GM12865 (cell line): ENCODE measurements around the gene OPCML.

Experiments
- DNase-seq: peaks from one replicate; pipeline ENCODE4 v3.0.0; 2010; ENCODE audit warnings: low read depth
- H3K4me3 ChIP-seq: 2 replicates; pipeline ENCODE4 v1.5.1; 2011; ENCODE audit warnings: mild to moderate bottlenecking, low read depth, low read length, control low read depth
- TF ChIP-seq, protein P1 (sequence below): IDR thresholded peaks from 2 replicates; pipeline ENCODE4 v1.5.1; 2011; ENCODE audit warnings: low read length, control low read depth, low read depth, inconsistent platforms; ENCODE audit not compliant: insufficient read depth; ENCODE audit errors: missing control alignments

The OPCML gene

DNA sequence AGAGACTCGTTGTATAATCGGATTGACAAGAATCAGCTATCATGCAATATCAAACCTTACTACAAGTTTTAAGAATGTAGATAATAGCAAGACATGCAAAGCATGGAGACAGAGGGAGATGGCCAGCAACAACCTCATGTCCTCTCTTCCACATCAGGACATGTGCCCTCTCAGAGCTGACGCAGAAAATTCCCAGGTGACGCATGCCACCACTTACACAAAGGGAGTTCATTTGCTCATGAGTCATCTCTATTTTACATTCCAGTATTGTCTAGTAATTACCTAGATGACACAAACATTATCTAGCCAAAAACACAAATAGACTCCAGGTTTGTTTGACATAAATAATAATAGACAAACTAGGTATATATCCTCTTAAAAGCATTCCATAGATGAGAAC lies 38.1 kb upstream of the OPCML start:
- no peak for DNase-seq
- no peak overlapping the region for H3K4me3 ChIP-seq
- TF ChIP-seq, protein P1, sequence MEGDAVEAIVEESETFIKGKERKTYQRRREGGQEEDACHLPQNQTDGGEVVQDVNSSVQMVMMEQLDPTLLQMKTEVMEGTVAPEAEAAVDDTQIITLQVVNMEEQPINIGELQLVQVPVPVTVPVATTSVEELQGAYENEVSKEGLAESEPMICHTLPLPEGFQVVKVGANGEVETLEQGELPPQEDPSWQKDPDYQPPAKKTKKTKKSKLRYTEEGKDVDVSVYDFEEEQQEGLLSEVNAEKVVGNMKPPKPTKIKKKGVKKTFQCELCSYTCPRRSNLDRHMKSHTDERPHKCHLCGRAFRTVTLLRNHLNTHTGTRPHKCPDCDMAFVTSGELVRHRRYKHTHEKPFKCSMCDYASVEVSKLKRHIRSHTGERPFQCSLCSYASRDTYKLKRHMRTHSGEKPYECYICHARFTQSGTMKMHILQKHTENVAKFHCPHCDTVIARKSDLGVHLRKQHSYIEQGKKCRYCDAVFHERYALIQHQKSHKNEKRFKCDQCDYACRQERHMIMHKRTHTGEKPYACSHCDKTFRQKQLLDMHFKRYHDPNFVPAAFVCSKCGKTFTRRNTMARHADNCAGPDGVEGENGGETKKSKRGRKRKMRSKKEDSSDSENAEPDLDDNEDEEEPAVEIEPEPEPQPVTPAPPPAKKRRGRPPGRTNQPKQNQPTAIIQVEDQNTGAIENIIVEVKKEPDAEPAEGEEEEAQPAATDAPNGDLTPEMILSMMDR = no peak

DNA sequence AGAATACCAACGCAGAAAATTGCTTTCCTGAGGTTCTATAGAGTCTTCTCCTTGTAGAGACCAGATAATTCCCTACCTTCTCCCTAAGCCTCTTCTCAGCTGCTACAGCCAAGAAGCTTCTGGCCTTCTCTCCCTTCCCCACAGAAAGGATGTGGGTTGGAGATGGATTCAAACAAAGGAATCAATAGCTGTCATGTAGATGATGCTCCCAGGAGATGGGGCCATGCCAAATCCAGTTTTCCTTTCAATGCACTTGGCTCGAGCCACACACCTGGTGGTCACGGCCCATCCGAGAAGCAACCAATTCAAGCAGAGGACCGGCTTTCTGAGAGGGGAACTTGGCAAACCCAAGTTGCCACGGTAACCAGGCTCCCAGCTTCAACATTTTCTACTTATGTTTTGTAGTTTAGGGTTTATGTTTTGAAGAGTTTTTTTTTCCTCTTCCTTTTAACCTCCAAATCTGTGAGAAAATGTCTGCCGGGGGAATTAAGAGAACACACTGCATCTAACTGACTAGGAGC lies 31.3 kb upstream of the OPCML start:
- no peak overlapping the region for H3K4me3 ChIP-seq
- DNase-seq = no peak
- TF ChIP-seq, protein P1 = no peak

DNA sequence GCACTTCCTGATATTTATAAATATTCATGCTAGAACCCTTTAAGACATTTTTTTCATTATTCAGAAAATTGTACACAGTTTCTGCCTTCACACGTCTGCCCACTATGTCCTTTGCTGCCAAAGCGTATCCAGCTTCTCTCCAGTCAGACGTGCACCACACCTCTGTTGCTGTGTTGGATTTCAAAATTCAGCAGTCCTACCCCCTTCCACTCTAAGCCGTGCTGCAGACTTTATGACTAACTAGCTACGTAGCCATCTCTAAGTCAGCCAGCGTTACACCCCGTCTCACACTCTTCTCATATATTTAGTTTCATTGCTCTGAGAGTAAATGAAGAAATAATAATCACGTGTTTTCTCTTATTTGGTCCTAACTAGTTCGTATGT lies 28.2 kb upstream of the OPCML start:
- TF ChIP-seq, protein P1 = no peak
- DNase-seq = no peak
- no peak overlapping the region for H3K4me3 ChIP-seq

DNA sequence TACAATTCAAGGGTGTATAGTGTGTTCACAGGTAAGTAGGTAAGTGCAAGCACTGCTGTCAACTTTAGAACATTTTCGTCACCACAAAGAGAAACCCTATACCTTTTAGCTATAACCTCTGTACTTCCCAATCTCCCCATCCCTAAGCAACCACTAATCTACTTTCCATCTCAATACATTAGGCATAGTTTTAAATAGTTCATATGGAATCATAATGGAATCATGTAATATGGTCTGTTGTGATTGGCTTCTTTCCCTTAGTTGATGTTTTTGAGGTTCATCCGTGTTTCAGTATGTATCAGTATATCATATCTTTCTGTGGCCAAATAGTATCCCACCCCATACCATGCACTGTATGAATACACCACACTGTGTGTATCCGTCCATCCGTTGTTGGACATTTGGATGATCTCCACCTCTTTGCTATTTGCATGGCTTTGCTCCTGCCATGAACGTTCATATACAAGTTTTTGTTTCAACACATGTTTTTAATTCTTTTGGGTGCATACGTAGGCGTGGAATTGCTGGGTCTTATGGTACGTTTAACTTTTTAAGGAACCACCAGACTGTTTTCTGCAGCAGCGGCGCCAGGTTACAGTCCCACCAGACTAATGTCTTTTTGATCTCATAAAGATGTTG lies 27.7 kb upstream of the OPCML start:
- DNase-seq = no peak
- no peak overlapping the region for H3K4me3 ChIP-seq
- TF ChIP-seq, protein P1 = no peak

DNA sequence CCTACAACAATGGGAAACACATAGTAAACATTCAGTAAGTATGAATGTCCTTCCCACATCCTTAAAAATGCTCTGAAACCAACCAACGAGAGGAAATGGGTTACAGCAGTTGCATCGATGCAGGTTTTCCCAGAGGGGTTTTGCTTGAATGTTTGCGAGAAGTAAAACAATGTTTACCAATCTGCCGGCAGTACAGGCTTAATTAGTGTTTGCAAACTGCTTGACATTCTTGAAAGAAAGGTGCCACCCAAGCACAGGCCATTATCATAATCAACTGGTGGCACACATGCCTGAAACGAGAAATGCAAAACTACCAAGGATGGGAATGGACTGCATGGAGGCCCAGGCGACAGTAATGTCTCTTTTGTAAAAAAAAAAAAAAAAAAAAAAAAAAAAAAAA lies 27.1 kb upstream of the OPCML start:
- H3K4me3 ChIP-seq = no peak overlapping the region
- no peak for DNase-seq
- TF ChIP-seq, protein P1 = no peak

DNA sequence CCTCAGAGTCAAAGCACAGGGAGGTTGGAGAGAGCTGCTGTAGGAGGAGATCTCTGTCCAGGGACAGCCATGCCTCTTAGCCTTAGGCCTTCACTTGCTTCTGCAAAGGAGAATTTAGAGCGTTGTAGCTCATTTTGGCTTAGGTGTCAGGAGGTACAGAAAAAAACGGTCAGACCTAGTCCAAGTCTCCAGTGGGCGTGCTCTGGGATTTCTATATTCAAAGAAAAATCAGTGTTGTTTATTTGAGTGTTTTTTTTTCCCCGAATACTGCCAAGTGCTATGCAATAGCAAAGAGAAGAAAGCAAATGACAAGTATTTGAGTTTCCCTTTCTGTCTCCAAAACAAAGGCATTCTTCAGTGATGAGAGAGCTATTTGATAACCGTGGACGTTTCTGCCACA lies 22.7 kb upstream of the OPCML start:
- TF ChIP-seq, protein P1 = no peak
- DNase-seq = no peak
- H3K4me3 ChIP-seq = no peak overlapping the region
